ENCODE measurements around the gene TMEM181. TPM values are rescaled to one million over a fixed set of nuclear protein-coding genes. Genes with fewer than 3 reads are reported as not detected.

Gene TMEM181
- total and polyA plus RNA-seq, 2 of the 13 experiments (the other 11 are each of a cell fraction or from before 2014, with no cell fraction given) = 59.1 to 108 TPM

DNA sequence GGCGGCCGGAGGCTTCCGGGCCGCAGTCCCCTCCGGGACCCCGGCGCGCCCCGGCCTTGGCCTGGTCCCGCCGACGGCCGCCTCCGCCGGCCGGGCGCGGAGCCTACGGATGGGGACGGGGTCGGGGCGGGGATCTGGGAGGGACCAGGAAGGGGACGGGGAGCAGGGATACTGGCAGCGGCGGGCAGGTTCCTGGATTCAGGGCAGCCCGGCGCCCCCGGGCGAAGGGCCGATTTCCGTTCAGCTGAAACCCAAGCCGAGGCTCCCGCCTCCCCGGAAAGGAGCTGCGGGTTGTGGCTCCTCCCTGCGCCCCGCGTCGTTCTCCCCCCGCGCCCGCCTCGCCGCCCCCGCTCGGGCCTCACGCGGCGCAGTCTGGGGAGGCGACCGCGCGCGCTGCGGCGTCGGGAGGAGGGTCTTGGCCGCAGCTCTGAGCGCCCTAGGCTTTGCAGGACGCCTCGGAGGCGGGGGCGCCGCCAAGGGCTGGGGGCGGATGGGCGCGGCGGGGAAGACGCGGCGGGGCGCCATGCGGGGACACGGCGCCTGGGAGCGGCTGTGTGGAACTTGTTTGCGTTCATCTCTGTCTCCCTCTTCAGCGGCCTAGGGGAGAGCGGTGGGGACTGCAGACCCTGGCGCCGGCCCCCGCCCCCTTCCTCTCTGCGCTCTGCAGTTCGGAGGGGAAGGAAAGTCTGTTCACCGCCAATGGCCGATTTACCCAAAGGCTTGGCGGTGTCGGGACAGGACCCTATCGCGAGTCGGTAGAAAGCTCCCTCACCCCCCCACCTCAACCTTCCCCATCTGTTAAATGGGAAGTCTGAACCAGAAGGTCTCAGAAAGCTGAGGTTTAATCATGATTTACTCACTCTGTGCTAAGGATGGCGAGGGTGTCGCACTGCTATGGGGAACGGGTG, 22.7 kb upstream of the TMEM181 start (continued):
- TF ChIP-seq, protein P1, sequence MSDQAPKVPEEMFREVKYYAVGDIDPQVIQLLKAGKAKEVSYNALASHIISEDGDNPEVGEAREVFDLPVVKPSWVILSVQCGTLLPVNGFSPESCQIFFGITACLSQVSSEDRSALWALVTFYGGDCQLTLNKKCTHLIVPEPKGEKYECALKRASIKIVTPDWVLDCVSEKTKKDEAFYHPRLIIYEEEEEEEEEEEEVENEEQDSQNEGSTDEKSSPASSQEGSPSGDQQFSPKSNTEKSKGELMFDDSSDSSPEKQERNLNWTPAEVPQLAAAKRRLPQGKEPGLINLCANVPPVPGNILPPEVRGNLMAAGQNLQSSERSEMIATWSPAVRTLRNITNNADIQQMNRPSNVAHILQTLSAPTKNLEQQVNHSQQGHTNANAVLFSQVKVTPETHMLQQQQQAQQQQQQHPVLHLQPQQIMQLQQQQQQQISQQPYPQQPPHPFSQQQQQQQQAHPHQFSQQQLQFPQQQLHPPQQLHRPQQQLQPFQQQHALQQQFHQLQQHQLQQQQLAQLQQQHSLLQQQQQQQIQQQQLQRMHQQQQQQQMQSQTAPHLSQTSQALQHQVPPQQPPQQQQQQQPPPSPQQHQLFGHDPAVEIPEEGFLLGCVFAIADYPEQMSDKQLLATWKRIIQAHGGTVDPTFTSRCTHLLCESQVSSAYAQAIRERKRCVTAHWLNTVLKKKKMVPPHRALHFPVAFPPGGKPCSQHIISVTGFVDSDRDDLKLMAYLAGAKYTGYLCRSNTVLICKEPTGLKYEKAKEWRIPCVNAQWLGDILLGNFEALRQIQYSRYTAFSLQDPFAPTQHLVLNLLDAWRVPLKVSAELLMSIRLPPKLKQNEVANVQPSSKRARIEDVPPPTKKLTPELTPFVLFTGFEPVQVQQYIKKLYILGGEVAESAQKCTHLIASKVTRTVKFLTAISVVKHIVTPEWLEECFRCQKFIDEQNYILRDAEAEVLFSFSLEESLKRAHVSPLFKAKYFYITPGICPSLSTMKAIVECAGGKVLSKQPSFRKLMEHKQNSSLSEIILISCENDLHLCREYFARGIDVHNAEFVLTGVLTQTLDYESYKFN (CRISPR knock-in tag; conservative IDR thresholded peaks at IDR 0.05) = 0 out of 2 replicates have a peak, but pooled peaks have one; percentile 11
- no peak for TF ChIP-seq ZNF562 (CRISPR knock-in tag; IDR thresholded peaks at IDR 0.05; ENCODE audit: borderline replicate concordance)
- TF ChIP-seq SNAPC2 (CRISPR knock-in tag; IDR thresholded peaks at IDR 0.05) = peak; percentile 47; the same call in 1 of the 2 replicates
- TF ChIP-seq ZNF547 (CRISPR knock-in tag; IDR thresholded peaks at IDR 0.05) = no peak; the same call in 1 of the 2 replicates
- TF ChIP-seq ZNF777 (CRISPR knock-in tag; IDR thresholded peaks at IDR 0.05) = peak; percentile 81; the same call in 1 of the 2 replicates
- no peak for TF ChIP-seq SP4 (CRISPR knock-in tag; IDR thresholded peaks at IDR 0.05)
- TF ChIP-seq ZNF784 (CRISPR knock-in tag; IDR thresholded peaks at IDR 0.05; ENCODE audit: borderline replicate concordance) = peak; percentile 71; the same call in 1 of the 2 replicates
- no peak for TF ChIP-seq FOXP1 (IDR thresholded peaks at IDR 0.05)
- TF ChIP-seq FOXP1 (CRISPR knock-in tag; IDR thresholded peaks at IDR 0.05) = peak; percentile 12; the same call in 1 of the 2 replicates
- no peak for TF ChIP-seq ZNF749 (CRISPR knock-in tag; IDR thresholded peaks at IDR 0.05; ENCODE audit: borderline replicate concordance)
- TF ChIP-seq, protein P2, sequence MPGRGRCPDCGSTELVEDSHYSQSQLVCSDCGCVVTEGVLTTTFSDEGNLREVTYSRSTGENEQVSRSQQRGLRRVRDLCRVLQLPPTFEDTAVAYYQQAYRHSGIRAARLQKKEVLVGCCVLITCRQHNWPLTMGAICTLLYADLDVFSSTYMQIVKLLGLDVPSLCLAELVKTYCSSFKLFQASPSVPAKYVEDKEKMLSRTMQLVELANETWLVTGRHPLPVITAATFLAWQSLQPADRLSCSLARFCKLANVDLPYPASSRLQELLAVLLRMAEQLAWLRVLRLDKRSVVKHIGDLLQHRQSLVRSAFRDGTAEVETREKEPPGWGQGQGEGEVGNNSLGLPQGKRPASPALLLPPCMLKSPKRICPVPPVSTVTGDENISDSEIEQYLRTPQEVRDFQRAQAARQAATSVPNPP (CRISPR knock-in tag; IDR thresholded peaks at IDR 0.05) = no peak
- TF ChIP-seq HOXA5 (CRISPR knock-in tag; IDR thresholded peaks at IDR 0.05) = no peak
- TF ChIP-seq SOX13 (IDR thresholded peaks at IDR 0.05) = no peak
- peak in 1 of 2 experiments; percentile 42; a peak in 1 of 4 replicates for TF ChIP-seq SOX13 (CRISPR knock-in tag; conservative IDR thresholded peaks at IDR 0.05 in 1 of 2, IDR thresholded peaks at IDR 0.05 in 1 of 2)
- TF ChIP-seq, protein P3, sequence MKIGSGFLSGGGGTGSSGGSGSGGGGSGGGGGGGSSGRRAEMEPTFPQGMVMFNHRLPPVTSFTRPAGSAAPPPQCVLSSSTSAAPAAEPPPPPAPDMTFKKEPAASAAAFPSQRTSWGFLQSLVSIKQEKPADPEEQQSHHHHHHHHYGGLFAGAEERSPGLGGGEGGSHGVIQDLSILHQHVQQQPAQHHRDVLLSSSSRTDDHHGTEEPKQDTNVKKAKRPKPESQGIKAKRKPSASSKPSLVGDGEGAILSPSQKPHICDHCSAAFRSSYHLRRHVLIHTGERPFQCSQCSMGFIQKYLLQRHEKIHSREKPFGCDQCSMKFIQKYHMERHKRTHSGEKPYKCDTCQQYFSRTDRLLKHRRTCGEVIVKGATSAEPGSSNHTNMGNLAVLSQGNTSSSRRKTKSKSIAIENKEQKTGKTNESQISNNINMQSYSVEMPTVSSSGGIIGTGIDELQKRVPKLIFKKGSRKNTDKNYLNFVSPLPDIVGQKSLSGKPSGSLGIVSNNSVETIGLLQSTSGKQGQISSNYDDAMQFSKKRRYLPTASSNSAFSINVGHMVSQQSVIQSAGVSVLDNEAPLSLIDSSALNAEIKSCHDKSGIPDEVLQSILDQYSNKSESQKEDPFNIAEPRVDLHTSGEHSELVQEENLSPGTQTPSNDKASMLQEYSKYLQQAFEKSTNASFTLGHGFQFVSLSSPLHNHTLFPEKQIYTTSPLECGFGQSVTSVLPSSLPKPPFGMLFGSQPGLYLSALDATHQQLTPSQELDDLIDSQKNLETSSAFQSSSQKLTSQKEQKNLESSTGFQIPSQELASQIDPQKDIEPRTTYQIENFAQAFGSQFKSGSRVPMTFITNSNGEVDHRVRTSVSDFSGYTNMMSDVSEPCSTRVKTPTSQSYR (CRISPR knock-in tag; IDR thresholded peaks at IDR 0.05; ENCODE audit: borderline replicate concordance) = peak; percentile 32; the same call in 1 of the 2 replicates

Data from HepG2 (cell line).